Stimulated activated CD8-positive, alpha-beta memory T cell treated with anti-CD3 and anti-CD28 coated beads, Interleukin-15, amount 100 ng/mL, for 1 hour (primary cell): ENCODE measurements around the gene ASCC2.

Experiments used
- DNase-seq: peaks from one replicate; pipeline ENCODE4 v3.0.0-alpha.2; 2020; ENCODE audit warnings: low read depth

The ASCC2 gene

DNA sequence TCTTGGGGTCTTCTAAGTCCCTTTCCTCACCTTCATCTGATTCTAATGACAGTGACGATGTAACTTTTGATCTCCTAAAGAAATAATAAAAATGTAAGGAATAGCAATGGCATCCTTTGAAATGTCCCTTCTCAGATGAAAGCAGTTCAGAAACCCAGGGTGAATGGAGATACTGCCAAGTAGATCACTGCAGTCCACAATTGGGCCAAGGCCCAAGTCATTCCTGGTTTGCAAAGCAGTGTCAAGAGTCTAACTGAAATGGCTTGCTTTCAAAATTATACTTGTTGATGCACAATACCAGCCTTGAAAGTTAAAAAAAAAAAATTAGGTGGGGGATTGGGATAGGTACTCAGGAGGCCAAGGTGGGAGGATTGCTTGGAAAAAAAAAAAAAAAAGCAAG, 20.4 kb downstream of the ASCC2 start:
- DNase-seq, result no peak

DNA sequence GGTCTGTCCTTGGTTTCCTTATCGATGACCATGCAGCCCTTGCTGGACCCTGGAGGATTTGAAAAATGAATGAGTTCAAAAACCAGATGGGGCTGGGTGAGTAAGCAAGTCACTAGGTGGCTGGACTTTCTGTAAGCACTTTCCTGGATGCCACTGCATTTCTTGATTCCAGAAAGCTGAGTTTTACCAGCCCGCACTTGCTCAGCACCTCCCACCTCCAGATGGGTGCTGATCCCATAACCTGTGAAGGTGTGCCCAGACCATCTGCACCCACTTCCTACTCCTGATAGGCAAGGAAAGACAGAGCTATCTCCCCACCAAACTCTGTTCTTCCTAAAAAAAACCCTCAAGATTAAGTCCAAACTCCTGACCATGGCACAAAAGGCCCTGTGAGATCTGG, 21.1 kb downstream of the ASCC2 start:
- no peak for DNase-seq

DNA sequence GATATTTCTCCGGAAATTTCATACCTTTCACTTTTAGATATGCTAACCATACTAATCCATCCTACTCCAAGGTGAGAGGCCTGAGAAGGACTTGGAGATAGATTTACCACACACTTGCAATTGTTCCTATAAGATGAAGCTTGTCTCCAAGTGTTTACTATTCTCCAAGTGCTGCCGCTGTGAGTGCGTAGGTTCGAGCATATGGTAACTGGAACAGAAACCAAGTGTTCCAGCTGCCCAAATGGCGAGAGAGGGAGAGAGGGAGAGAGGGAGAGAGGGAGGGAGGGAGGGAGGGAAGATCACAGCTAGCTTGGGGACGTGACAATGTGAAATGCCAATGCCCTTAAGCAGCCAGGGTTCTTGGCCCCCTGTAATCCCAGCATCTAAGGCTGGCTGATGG, 21.5 kb downstream of the ASCC2 start:
- no peak for DNase-seq

DNA sequence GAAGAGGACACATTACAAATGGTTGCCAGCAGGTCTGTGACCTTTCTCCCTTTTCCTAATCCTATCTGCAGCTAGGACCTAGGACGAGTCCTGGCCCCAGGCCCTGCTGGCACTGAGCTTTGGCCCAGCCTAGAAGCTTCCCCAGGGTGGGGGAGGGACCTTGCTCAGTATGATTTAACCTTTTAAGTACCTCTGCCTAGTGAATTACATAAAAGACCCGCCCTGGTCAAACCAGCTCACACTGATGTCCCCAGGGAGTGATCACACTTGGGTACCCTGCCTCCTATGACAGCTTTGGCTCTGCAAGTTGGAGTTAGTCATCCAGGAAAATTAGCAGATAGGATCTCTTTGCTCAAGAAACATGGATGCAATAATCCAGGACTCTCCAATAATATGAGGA, 21.9 kb downstream of the ASCC2 start:
- no peak for DNase-seq

DNA sequence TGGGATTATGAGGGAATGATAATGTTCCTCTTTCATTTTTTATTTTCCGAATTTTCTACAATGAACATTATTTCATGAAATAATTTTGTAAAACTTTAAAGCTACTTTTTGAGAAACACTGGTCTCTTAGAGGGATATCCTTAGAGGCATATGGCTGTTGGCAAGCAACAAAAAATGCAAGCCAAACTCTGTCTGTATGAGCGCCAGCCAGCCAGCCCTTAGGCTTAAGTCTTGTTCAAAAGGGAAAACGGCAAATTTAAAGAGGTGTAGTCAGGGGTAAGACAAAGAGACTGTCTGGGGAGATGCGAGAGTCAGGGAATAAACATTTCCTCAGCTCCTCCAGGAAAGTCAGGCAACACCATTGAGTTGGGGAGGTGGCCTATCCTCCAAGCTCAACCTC, 22.5 kb downstream of the ASCC2 start:
- no peak for DNase-seq

DNA sequence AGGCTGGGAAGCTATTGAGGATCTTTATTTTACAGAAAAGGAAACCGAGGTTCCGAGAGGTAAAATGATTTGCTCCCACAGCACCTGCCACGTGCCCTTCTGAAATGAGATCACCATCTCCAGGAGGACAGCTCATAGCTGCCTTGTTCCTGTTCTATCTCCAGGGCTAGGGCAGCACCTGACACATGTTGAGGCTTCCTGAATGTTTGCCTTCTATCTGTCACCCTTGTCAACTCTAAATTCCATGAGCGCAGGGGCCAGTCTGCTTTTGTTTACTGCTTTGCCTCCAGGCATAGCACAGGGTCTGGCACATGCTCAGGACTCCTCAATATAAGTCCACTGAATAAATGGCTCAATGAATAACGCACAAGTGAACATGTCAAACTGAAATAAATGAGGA, 24.1 kb downstream of the ASCC2 start:
- no peak for DNase-seq

DNA sequence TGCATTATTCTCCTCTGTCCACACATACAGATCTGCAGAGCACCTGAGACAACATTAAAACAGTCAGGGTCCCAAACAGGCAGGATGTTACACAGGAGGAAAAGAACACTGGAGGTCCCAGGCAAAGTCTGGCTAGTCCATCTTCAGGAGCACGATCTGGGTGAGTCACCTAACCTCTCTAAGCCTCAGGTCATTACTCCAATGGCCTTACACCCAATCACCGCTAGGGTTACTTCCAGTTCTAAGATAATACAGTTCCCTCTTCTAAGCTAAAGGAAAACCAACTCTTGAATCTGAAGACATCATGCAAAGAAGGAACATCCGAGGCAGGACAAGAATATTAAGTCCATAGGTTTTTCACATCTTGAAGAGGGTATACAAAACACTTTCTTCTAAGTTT, 24.5 kb downstream of the ASCC2 start:
- DNase-seq, result no peak

DNA sequence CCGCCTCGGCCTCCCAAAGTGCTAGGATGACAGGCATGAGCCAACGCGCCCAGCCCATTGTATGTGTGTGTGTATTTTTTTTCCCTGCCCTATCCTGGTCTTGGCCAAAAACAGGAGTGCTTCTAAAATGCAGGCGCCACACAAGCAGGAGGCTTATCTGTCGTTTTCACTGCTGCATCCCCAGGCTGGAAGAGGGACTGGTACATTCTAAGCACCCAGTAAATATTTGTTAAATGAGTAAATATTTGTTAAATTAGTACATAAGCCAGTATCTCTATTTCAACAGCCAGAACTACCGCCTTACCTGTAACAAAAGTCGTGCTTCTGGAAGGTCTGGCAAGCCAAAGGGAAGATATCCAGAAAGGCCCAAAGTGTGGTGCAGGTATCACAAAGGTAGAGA, 24.9 kb downstream of the ASCC2 start:
- no peak for DNase-seq

DNA sequence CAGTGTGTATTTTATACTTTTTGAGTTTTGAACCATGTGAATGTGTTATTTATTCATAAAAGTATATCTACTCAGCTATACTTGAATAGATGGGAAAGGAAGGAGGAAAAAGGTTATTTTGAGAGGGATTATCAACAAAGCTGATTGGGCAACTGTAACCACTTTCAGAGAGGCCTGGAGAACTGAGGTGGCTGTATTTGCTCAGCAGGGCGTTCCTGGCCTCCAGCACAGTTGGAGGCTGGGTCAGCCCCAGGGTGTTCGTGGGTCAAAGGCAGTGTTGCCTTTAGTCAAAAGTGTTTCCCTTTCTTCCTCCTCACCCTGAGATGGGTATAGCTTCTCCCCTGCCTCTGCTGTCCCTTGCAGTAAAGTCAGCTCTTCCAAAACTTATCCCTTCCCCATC, 26.7 kb downstream of the ASCC2 start:
- no peak for DNase-seq

DNA sequence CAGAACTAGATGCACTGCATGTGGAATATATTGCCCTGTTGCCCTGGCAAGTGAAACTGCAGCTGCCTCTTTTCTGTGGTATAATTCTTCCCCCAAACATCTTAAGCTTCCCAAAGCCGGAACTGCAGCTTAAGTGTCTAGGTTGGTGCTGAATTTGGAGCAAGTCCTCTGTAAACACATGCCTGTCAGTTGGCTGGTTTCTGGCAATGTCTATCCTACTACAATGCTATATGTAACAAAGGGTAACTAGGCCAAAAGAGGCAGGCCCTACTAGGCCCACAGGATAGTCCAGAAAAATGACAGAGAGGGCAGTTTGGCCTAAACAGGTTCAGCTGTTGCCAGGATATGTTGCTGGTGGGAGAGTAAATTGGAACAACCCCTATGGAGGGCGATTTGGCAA, 27.9 kb downstream of the ASCC2 start:
- no peak for DNase-seq

DNA sequence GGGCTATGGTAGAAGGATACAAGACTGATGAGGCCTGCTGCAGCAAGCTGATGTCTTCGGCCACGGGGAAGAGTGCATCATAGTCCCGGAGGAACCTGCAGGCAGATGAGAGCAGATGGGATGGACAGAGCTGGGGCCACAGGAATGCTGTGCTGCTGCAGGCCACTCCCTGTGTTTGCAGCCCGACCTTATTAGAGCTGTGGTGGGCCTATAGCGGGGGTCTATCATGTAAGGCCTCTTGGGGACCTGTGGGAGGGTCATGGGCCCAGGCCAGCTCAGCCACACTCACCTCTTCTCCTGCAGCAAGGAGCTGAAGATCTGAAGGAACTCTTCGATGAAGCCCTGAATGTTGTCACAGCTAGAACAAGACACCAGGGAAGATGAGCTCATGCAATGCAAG, 31.9 kb downstream of the ASCC2 start:
- DNase-seq, result no peak

DNA sequence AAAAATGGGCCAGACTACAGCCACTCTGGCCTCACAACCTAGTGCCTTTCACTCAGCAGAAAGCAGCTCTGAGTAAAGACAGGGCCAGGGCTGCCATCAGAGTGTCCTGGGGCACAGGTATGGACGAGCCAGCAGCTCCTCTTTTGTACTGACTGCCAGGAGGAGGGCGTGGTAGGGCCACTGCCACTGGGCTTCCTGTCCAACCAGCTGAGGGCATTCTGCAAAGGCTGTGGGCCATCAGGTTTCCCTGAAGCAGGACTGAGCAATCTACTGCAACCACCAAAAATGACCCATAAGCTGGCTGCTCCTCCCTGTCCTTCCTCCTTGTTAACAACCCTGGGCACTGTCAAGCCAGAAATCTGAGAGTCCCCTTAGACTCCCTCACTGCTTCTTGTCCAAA, 33.1 kb downstream of the ASCC2 start:
- DNase-seq, result no peak

DNA sequence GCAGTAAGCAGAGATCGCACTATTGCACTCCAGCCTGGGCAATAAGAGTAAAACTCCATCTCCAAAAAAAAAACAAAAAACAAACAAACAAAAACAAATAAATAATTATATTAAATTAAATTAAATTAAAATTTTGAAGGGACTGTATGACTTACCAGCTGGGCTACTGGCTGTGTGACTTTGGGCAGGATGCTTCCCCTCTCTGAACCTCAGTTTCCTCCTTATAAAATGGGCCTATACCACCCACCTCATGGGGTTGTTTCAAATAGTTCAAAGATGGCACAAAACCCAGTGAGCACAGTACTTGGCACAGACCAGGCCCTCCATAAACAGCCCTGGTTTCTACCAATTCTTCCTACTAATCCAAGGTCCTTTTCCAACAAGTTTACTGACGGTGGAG, 34.9 kb downstream of the ASCC2 start:
- no peak for DNase-seq

DNA sequence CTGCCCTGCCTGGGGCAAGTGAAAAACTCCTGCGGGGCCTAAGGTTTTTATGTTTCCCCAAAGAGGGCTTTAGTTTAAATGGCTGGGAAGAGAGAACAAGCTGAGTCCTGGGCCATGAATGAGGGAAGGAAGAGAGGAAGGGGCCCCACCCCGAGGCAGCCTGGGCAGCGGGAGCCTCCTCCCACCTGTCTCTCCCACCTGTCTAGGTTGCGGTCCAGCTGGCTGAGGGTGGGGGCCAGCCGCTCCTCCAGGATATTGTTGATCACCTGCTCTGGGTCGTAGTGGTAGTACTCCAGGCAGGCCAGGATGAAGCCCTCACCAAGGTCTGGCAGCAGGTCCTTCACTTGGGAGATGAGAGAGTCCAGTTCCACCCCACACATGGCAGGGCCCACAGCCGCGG, 36.3 kb downstream of the ASCC2 start:
- DNase-seq, result no peak

DNA sequence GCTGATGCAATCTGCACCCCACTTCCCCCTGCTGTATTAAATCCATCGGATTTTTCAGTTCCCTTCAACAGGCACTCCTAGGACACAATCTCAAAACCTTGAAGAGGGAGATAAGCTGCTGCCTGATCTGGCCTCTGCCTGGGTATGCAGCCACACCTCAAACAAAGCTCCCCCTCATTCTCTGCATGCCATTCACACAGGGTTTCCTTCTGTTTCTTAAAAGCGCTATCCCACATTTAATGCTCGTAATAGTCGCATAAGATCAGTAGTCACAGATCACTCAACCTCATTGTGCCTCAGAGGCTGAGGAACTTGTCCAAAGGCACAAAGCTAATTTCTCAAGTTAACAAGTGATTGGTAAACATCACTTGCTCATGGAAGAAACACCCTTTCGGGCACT, 36.9 kb downstream of the ASCC2 start:
- DNase-seq, result no peak

DNA sequence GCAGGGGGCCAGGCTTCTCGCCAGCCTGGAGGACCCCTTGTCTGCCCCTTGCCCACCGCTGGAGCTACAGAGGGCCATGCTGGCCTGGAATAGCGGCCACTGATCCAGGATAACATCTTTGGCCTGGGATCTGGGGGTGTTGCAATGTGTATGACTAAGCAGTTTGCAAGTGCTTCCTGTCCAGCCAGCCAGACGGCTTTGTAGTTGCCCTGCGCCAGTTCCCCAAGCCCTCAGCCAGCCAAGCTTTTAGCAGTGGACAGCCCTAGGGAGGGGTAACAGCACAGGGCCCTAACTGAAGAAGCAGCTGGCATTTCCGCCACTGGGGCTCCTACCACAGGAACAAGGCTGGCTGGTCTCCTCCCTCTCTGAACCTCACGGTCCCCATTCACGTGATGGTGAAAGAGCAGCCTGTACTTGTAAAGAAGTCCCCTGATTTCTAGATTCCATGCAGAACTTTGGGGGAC, 38.8 kb downstream of the ASCC2 start:
- no peak for DNase-seq

DNA sequence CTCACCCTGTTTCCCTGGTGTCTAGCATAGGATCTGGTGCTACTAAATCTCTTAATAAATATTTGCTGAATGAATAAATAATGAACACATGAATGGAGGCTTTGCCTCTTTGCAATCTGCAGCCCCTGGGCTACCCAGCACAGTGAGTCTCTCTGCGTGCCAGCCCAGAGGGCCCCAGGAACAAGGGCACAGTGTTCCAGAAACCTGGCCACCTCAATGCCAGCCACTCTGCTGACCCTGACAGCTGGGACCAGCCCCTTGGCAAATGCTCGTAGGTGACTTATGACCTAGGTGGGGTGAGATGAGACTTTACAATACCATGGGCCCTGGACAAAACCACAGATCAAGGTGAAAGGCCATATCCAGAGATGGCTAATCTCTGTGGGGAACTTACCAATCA, 39.3 kb downstream of the ASCC2 start:
- DNase-seq, result no peak

DNA sequence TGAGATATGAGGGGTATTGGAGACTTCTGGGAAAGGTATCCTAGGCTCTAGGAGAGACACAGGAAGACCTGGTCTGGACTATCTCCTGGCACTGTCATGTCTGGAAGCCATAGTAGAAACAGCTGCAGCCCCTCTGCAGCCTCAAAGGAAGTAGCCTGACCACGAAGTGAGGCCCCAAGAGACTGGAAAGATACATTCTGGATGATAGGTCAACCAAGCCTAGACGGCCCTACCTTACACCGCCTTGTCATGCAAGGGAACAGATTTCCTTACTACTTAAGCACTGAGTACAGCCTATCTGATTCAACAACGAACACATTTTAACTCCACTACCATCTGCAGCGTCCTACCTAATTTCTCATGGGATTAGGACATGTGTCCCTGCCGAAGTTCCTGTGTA, 39.8 kb downstream of the ASCC2 start:
- no peak for DNase-seq

DNA sequence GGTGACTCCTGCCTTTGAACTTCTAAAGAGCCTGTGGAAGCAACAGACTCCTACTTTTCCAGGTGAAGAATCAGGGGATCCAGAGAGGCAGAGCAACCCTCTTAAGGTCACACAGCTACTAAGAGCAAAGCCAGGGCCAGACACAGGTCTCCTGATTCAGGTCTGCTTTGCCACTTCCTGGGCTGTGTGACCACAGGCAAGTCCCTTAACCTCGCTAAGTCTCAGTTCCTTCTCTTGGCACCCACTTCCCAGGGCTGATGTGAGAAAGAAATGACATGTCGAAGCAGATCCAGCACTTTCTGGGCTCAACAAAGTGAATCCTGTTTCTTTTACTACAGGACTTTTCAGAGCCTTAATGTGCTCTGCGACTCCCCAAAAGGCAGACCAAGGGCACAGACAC, 40.7 kb downstream of the ASCC2 start:
- no peak for DNase-seq

DNA sequence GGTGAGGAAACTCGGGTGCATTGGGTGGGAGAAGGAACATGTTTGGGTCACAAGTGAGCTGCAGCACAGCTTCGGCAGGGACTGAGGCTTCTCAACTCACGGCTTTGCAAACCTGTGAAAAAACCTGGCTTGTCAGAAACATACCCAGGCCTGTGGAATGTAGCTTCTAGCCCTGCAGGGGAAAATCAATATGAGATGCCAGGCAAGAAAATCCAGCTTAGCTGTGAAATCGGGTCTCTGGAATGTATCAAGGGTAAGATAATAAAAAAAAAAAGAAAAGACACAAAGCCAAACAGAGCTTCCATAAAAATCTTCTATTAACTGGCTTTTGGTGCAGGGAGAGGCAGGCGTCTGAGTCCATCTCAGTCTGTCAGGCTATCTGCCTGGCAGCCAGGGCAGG, 42.4 kb downstream of the ASCC2 start:
- no peak for DNase-seq

DNA sequence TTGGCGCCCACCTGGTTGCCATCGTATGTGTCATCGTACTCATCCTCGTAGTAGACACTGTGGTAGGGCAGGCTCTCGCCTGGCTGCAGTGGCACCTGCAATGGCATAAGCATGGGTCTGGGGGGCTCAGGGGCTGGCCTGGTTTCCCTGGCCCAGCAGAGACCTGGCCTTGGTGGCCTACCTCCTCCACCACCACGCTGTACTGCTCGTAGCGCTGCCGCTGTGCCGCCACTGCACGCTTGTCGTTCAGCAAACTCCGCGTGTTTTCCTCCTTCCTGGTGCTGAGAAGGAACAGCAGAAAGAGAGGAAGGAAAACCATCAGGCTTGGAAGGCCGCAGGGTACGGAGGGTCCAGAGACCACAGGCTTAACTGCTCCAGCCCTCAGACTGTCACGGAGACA, 44.7 kb downstream of the ASCC2 start:
- DNase-seq, result no peak

DNA sequence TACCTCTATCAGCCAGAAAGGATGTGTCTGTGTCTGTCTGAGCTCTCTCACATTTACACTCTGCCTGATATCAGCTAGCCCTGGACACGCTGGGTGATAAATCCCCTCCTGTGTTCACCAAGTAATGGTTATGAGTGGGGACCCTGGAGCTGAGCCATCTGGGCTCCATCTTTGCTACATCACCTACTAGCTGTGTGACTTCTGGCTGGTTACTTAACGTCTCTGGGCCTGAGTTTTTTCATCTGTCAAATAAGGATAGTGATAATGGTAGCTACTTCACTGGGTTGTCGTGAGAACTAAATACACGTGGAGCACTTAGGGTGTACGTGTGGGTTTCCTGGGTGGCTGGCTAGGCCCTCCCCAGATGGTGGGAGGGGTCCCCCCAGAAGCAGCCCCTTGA, 48.0 kb downstream of the ASCC2 start:
- DNase-seq, result no peak

DNA sequence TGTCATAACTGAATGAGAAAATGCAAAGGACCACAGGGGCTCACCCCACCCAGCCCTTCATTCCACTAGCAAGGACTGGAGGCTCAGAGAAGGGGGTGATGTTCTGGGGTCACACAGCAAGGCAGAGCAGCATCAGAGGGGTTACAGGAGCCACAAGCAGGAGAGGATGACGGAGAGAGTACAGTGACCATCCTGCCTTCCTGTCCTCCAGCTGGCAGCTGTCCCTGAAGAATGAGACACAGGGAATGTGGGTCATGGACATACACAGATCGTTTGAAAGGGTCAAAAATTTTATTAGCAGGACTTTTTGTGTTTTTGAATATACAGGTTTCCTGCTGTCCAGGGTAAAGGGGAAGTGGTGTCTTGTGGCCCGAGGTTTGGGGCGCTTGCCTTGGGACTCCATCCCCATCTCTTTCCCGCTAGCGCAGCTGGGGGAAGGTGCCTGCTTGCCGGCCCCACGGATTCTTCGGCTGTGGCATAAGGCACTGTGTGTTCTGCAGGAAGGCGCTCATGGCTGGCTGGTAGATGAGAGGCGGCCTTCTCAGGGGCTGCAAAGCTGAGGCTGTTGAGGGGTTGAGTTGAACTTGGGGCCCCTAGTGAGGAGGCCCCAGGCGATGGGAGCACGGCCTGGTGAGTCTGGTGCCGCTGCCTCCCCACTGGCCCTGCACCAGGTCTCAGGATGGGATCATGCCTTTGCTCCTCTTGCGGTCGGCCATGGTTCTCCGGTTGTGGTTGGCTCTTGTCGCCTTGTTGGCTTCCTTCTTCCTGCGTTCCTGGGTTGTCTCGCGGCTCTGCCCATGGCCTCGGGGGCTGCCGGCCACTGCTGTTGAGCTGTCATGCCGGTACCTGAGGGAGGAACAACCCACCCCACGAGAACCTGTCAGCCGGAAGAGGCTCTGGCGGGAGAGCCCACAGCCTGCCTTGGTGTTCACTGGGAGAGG, 49.5 kb downstream of the ASCC2 start:
- DNase-seq, result no peak

DNA sequence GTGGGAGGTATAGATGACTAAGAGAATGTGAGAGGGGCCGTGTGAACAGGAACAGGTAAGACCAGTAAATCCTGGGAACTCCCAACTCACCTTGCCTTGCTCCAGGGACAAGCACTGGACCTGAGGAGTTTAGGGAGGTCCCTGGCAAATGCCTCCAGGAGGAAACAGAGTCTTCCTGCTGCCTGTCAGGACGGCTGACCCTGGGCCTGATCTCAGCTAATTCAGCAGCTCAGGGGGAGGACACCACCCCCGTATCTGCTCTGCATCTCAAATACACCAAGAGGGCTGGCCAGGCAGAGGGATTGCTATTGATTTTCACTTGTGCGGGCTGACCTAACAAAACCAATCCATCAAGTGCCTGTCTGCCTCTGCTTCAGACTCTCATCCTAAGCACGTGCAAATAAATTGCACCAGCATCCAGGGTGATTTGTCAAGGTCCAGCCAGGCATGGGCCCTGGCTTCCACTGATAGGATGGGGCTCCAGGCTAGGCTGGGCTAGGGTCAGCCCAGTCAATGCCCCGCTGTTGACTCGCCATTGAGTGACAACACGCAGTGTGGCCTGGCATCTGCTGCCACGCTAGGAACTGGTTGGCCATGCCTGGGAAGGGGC, 50.6 kb downstream of the ASCC2 start:
- no peak for DNase-seq
